ENCODE data around the gene NCBP3.

Gene NCBP3

GRCh38 chr17:3845621-3846436 is at the start of gene NCBP3 (continued):
- TF ChIP-seq ZNF530 (tag by site-specific recombination; IDR thresholded peaks at IDR 0.05; ENCODE audit: low read depth) (no peak), HOXD13 (CRISPR knock-in tag; IDR thresholded peaks at IDR 0.05; ENCODE audit: borderline replicate concordance) (no peak), BCL11B (tag by site-specific recombination; IDR thresholded peaks at IDR 0.05; ENCODE audit: low read depth) (0 out of 2 replicates have a peak, but pooled peaks have one; percentile 9), WT1 (tag by site-specific recombination; IDR thresholded peaks at IDR 0.05) (no peak; the same call in 1 of the 2 replicates), ZBTB1 (tag by site-specific recombination; IDR thresholded peaks at IDR 0.05) (no peak), ZNF114 (tag by site-specific recombination; IDR thresholded peaks at IDR 0.05) (no peak), ZNF596 (tag by site-specific recombination; IDR thresholded peaks at IDR 0.05) (peak; percentile 25; the same call in 1 of the 2 replicates), ZSCAN23 (tag by site-specific recombination; IDR thresholded peaks at IDR 0.05) (no peak; the same call in 1 of the 2 replicates), GLIS1 (tag by site-specific recombination; IDR thresholded peaks at IDR 0.05) (peak; percentile 89), PBX3 (CRISPR knock-in tag; IDR thresholded peaks at IDR 0.05) (peak; percentile 78; the same call in 1 of the 2 replicates), ZNF211 (tag by site-specific recombination; IDR thresholded peaks at IDR 0.05; ENCODE audit: low read depth) (no peak), ZNF776 (tag by site-specific recombination; IDR thresholded peaks at IDR 0.05; ENCODE audit: borderline replicate concordance) (no peak), ZNF169 (tag by site-specific recombination; IDR thresholded peaks at IDR 0.05) (no peak), ZNF398 (tag by site-specific recombination; IDR thresholded peaks at IDR 0.05) (peak; percentile 100), CTCF (tag by site-specific recombination; IDR thresholded peaks at IDR 0.05) (peak; percentile 97), ZNF707 (tag by site-specific recombination; IDR thresholded peaks at IDR 0.05) (no peak), ZNF837 (tag by site-specific recombination; IDR thresholded peaks at IDR 0.05) (no peak), ZBTB6 (tag by site-specific recombination; IDR thresholded peaks at IDR 0.05) (0 out of 2 replicates have a peak, but pooled peaks have one; percentile 38), ZBTB11 (tag by site-specific recombination; conservative IDR thresholded peaks at IDR 0.05; ENCODE audit: low read depth) (peak; percentile 86), ZBTB10 (tag by site-specific recombination; IDR thresholded peaks at IDR 0.05) (peak; percentile 81), ZNF223 (tag by site-specific recombination; IDR thresholded peaks at IDR 0.05) (0 out of 2 replicates have a peak, but pooled peaks have one; percentile 25)

Measured in HEK293 (cell line).